HG03460 (cell line): ENCODE results near the gene NPHP3.
"Not testable (repeated sequence)": the region's sequence is repeated elsewhere in the genome, so short reads cannot be mapped to it uniquely, and the experiment has no call there.

ENCODE experiments used
- ATAC-seq: cut with Tn5 transposase; IDR thresholded peaks from one replicate; pipeline ENCODE4 v1.9.1; 2021; ENCODE audit not compliant: unreplicated experiment

NPHP3 gene

GRCh38 chr3:132650153-132650552 is 72.1 kb downstream of the NPHP3 start:
- ATAC-seq: no peak

- no peak for ATAC-seq
Measured at GRCh38 chr3:132645058-132645457, 77.2 kb downstream of the NPHP3 start.

DNA sequence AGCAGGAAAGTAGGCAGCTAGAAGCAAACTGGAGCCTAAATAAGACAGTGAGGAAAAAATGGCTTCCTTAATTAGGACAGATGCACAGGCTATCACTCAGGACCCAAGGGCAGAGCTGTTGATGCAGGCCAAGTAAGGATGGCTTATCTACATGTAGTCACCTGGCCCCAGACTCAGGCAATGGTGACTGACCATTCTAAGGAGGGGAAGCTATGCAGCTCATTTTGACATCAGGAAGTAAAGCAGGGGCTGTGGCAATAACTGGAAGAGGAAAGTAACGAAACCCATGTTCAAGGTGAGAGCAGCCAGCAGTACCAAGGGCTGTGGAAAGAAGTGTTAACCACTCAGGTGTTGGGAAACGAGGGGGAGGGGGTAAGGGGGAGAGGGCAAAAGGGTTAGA is 78.8 kb downstream of the NPHP3 start:
- ATAC-seq: no peak

DNA sequence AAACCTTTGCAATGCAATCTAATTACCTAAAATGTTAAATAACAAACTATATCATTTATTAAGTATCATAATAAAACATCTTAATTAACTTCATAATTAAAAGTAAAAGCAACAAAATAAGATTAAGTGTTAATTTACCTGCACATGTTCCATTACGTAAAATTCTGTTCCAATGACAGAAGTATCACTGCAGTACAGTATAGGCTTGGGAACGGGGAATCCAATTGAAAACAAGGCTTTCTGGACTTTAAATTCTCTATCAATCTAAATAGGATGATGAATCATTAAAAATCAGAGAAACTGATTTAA is 79.7 kb downstream of the NPHP3 start:
- ATAC-seq: no peak

DNA sequence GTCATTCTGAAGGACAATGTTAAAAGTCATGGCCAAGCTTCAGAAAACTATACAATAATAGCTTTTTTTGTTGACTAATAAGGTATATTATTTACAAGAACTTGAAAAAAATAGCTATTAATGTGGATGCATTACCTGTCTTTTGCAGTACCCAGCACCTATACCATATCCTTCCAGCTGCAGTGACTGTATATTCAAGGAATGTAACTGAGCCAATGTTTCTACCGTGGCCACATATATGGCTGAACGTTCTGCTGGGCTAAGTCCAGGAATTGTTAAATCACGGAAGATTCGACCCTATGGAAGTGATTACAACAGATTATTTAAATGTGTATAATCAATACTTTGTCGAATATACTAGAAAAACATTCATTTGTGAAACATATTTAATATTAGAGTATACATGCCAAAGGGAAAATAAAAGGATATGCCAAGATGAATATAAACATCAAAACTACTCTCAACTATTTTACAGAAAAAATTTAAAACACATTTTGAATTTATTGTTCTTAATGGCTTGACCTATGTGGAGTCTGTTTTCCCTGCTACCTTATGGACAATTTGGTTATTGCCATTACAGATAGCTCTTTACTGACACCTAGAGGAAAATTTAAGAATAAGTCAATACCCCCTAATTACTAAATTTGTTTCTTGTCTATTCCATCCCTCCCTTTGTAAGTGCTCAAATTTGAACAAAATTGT is 80.2 kb downstream of the NPHP3 start:
- ATAC-seq: no peak

- not testable (repeated sequence) for ATAC-seq
Measured at GRCh38 chr3:132641427-132641826, 80.8 kb downstream of the NPHP3 start.

DNA sequence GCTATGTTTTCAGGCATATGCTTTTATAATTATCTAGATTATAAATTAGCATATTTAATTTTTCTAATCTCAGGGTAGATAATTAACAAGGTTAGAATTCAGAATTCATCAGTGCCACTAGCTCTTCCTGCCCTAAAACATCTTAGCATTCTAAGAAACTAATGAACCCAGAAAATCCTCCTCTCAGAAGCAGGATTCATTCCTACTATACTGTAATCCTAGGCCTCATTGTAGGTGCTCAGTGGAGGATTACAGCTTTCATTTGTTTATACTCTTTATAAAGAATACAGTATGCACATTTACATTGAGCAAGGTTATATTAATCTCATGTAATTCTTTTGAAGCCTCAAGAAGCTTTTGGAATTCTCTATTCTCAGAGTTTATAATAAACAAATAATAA is 83.5 kb downstream of the NPHP3 start:
- ATAC-seq: no peak

- ATAC-seq: no peak
Measured at GRCh38 chr3:132637590-132637989, 84.6 kb downstream of the NPHP3 start.

DNA sequence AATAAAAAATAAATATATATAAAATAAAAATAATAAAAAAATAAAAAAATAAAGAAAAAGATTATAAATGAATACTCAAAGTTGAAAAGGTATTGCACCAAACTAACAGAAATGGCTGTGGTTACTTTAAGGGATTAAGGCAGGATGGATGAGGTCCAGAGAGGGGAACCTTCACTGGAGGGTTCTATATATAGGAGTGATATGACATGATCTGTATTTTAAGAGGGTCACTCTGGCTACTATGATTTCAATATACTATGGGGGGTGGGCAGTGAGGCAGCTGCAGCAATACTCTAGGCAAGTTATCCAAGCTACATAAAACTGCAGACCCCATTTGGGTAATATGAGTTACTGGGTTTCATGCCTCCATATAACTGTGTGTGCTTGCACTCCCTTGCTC is 87.2 kb downstream of the NPHP3 start:
- no peak for ATAC-seq
